BJ (cell line): ENCODE measurements around the gene PPM1M. TPM values are rescaled to one million over a fixed set of nuclear protein-coding genes. Genes with fewer than 3 reads are reported as not detected.
A peak's percentile ranks its signal among the peaks of the same experiment; 100 is the strongest.
"Not testable (repeated sequence)": the region's sequence is repeated elsewhere in the genome, so short reads cannot be mapped to it uniquely, and the experiment has no call there.

Source experiments
- CTCF ChIA-PET: fragments of 350-600 bp; formaldehyde crosslinking; extraction: SDS; loops from one replicate; lab custom pipeline; 2021; ENCODE audit warnings: antibody characterized with exemption, inconsistent platforms; lab: Yijun Ruan, JAX
- POLR2A ChIA-PET: fragments of 300-600 bp; sonication (Branson Sonifier 250); formaldehyde crosslinking; extraction: SDS; loops from one replicate; lab custom pipeline; 2021; ENCODE audit warnings: antibody characterized with exemption; lab: Charles Lee
- DNase-seq: peaks from one replicate; pipeline ENCODE4 v3.0.0-alpha.2; 2011; ENCODE audit warnings: low read depth
- H3K27me3 ChIP-seq: 2 replicates; pipeline ENCODE4 v1.6.0; 2011; ENCODE audit warnings: low read length; ENCODE audit not compliant: control insufficient read depth, insufficient read depth
- H3K36me3 ChIP-seq: 2 replicates; pipeline ENCODE4 v1.5.1; 2011; ENCODE audit warnings: low read length; ENCODE audit not compliant: control insufficient read depth, insufficient read depth
- H3K4me3 ChIP-seq: 2 replicates; pipeline ENCODE4 v1.5.1; 2011; ENCODE audit warnings: low read depth, mild to moderate bottlenecking, control low read depth, low read length
- CTCF ChIP-seq: IDR thresholded peaks from 2 replicates; pipeline ENCODE4 v1.5.1; 2011; ENCODE audit warnings: low read depth, mild to moderate bottlenecking, control low read depth, inconsistent platforms, low read length, moderate library complexity; ENCODE audit not compliant: insufficient read depth
- polyA plus RNA-seq: library from polyadenylated mRNA; depleted of rRNA; stranded (reverse); fragments of >200 nt; gene quantifications from 2 replicates; pipeline ENCODE4 v1.2.3, GENCODE V29; 2011

The PPM1M gene
- polyA plus RNA-seq, 1 experiment, result 52.2 TPM

- ChIA-PET CTCF (interaction anchor here (0.8 to 1.3 kb wide), 3 partner anchors 51 to 70 kb away, joined by 3 read pairs; no protein-coding TSS in a partner anchor), POLR2A (no interaction called here)
- DNase-seq, result no peak
Observed at GRCh38 chr3:52283306-52283705, 37.7 kb downstream of the PPM1M start.

GRCh38 chr3:52284051-52284450 is 38.5 kb downstream of the PPM1M start:
- H3K36me3 ChIP-seq, POLR2A ChIA-PET, H3K27me3 ChIP-seq, H3K4me3 ChIP-seq, DNase-seq: not testable (repeated sequence)
- CTCF ChIA-PET, result interaction anchor here (0.8 to 1.3 kb wide), 4 partner anchors 52 to 69 kb away, joined by 3 read pairs; no protein-coding TSS in a partner anchor

More at GRCh38 chr3:52283306-52283705, 37.7 kb downstream of the PPM1M start:
- Histone ChIP-seq H3K36me3 (no peaks in the 10 kb centered on the region; the same call in 1 of the 2 replicates), H3K27me3 (no peaks in the 10 kb centered on the region), H3K4me3 (no peak overlapping the region)
- TF ChIP-seq CTCF, result no peak

GRCh38 chr3:52286777-52287110 is 41.2 kb downstream of the PPM1M start:
- TF ChIP-seq CTCF, result no peak
- H3K36me3 ChIP-seq, result peaks cover 6% of the 10 kb centered on the region
- ChIA-PET POLR2A (interaction anchor here (0.6 to 1.0 kb wide), 2 partner anchors 10 to 252 kb away, joined by 3 read pairs; no protein-coding TSS in a partner anchor), CTCF (interaction anchor here (1.4 kb wide), 1 partner anchor 9 kb away, joined by 8 read pairs; no protein-coding TSS in a partner anchor)
- H3K4me3 ChIP-seq, result peak overlapping the region; percentile 91
- no peaks in the 10 kb centered on the region for H3K27me3 ChIP-seq
- DNase-seq, result no peak

GRCh38 chr3:52288674-52289073 is 43.1 kb downstream of the PPM1M start:
- ChIA-PET POLR2A (interaction anchor here (1.6 kb wide), 1 partner anchor 10 kb away, joined by 19 read pairs; the partner anchor contains the start of gene WDR82), CTCF (interaction anchor here (0.7 to 7.3 kb wide), 6 partner anchors 8 to 157 kb away, joined by 3 to 65 read pairs (median 4); partner anchors contain the start of gene WDR82)
- Histone ChIP-seq H3K36me3 (peaks cover 16% of the 10 kb centered on the region), H3K27me3 (no peaks in the 10 kb centered on the region), H3K4me3 (peak overlapping the region; percentile 91)
- TF ChIP-seq CTCF, result no peak
- no peak for DNase-seq

GRCh38 chr3:52289338-52289746 is 43.8 kb downstream of the PPM1M start:
- no peak overlapping the region for H3K4me3 ChIP-seq
- TF ChIP-seq CTCF, result no peak
- POLR2A ChIA-PET, result interaction anchor here (0.5 kb wide), 1 partner anchor 92 kb away, joined by 3 read pairs; no protein-coding TSS in a partner anchor
- CTCF ChIA-PET, result interaction anchor here (0.7 to 7.3 kb wide), 7 partner anchors 8 to 157 kb away, joined by 3 to 65 read pairs (median 4); partner anchors contain the start of gene WDR82
- no peaks in the 10 kb centered on the region for H3K27me3 ChIP-seq
- DNase-seq, result no peak
- H3K36me3 ChIP-seq, result peaks cover 16% of the 10 kb centered on the region
